Neutrophil (primary cell): Measurements from ENCODE around the gene KCNQ1.

Experiments
- H3K27ac ChIP-seq: fragments of 200-600 bp; sonication (generic); 2 replicates; pipeline ENCODE4 v1.5.1; 2016; ENCODE audit warnings: mild to moderate bottlenecking, moderate library complexity
- H3K27me3 ChIP-seq: fragments of 200-600 bp; sonication (generic); 2 replicates; pipeline ENCODE4 v1.6.0; 2016; ENCODE audit warnings: mild to moderate bottlenecking
- H3K36me3 ChIP-seq: fragments of 200-600 bp; sonication (generic); 2 replicates; pipeline ENCODE4 v1.5.1; 2017
- H3K4me1 ChIP-seq, 2 experiments: fragments of 200-600 bp in 1 of 2; sonication (generic) in 1 of 2; 1 replicate in 1 of 2; 2 replicates in 1 of 2; pipeline versions ENCODE4 v1.5.1 to v1.6.1; 2013 to 2016; ENCODE audit warnings: low read depth in 1 of 2, low read length in 1 of 2, mild to moderate bottlenecking in 1 of 2, moderate library complexity in 1 of 2; ENCODE audit not compliant: control insufficient read depth in 1 of 2, insufficient read depth in 1 of 2
- H3K4me3 ChIP-seq, 2 experiments: fragments of 200-600 bp in 1 of 2; sonication (generic) in 1 of 2; 1 replicate in 1 of 2; 2 replicates in 1 of 2; pipeline ENCODE4 v1.5.1; 2013 to 2016; ENCODE audit warnings: low read depth in 1 of 2, low read length in 1 of 2, mild to moderate bottlenecking in 1 of 2, moderate library complexity in 1 of 2
- H3K9me3 ChIP-seq: fragments of 200-600 bp; sonication (generic); 2 replicates; pipeline ENCODE4 v1.5.1; 2016
- CTCF ChIP-seq: fragments of 200-600 bp; sonication (generic); IDR thresholded peaks from 2 replicates; pipeline ENCODE4 v1.5.1; 2016; ENCODE audit warnings: antibody characterized with exemption

KCNQ1 gene

GRCh38 chr11:2835296-2835695 is 390.5 kb downstream of the KCNQ1 start:
- no peak for TF ChIP-seq CTCF
- H3K4me3 ChIP-seq, result no peak overlapping the region
- H3K36me3 ChIP-seq, result no peaks in the 10 kb centered on the region
- H3K9me3 ChIP-seq, result no peaks in the 10 kb centered on the region
- no peak overlapping the region for H3K27ac ChIP-seq
- no peaks in the 10 kb centered on the region for H3K4me1 ChIP-seq
- H3K27me3 ChIP-seq, result peaks cover 18% of the 10 kb centered on the region

GRCh38 chr11:2835751-2836150 is 390.9 kb downstream of the KCNQ1 start:
- Histone ChIP-seq H3K4me3 (no peak overlapping the region), H3K27ac (no peak overlapping the region), H3K9me3 (no peaks in the 10 kb centered on the region), H3K36me3 (no peaks in the 10 kb centered on the region), H3K27me3 (peaks cover 18% of the 10 kb centered on the region), H3K4me1 (no peaks in the 10 kb centered on the region)
- TF ChIP-seq CTCF, result no peak

GRCh38 chr11:2836315-2837095 is 391.7 kb downstream of the KCNQ1 start:
- Histone ChIP-seq H3K27me3 (peaks cover 18% of the 10 kb centered on the region), H3K27ac (no peak overlapping the region), H3K4me3 (no peak overlapping the region), H3K9me3 (no peaks in the 10 kb centered on the region), H3K36me3 (no peaks in the 10 kb centered on the region), H3K4me1 (no peaks in the 10 kb centered on the region)
- TF ChIP-seq CTCF, result no peak

- no peaks in the 10 kb centered on the region for H3K36me3 ChIP-seq
Measured at GRCh38 chr11:2837096-2837601, 392.3 kb downstream of the KCNQ1 start.

GRCh38 chr11:2837651-2838050 is 392.8 kb downstream of the KCNQ1 start:
- Histone ChIP-seq H3K27ac (no peak overlapping the region), H3K4me1 (no peaks in the 10 kb centered on the region), H3K4me3 (no peak overlapping the region), H3K9me3 (no peaks in the 10 kb centered on the region), H3K36me3 (no peaks in the 10 kb centered on the region), H3K27me3 (peaks cover 18% of the 10 kb centered on the region)
- no peak for TF ChIP-seq CTCF

More at GRCh38 chr11:2837096-2837601, 392.3 kb downstream of the KCNQ1 start:
- Histone ChIP-seq H3K9me3 (no peaks in the 10 kb centered on the region), H3K27ac (no peak overlapping the region), H3K4me3 (no peak overlapping the region), H3K27me3 (peaks cover 18% of the 10 kb centered on the region), H3K4me1 (no peaks in the 10 kb centered on the region)
- TF ChIP-seq CTCF, result no peak
